DOHH2 (cell line): ENCODE results near the gene B4GALT5.
"Not testable (repeated sequence)": the region's sequence is repeated elsewhere in the genome, so short reads cannot be mapped to it uniquely, and the experiment has no call there.

Experiments
- H3F3A ChIP-seq: fragments of 200-600 bp; sonication (generic), shearing (Covaris generic); 2 replicates; pipeline ENCODE4 v1.6.0; 2016; ENCODE audit warnings: antibody characterized with exemption, mild to moderate bottlenecking; ENCODE audit not compliant: control insufficient read depth, insufficient read depth
- H3K27ac ChIP-seq: fragments of 200-600 bp; sonication (generic); 2 replicates; pipeline ENCODE4 v1.5.1; 2014; ENCODE audit warnings: low read depth, mild to moderate bottlenecking, low read length, moderate library complexity
- H3K27me3 ChIP-seq: fragments of 200-600 bp; sonication (generic); 2 replicates; pipeline ENCODE4 v1.6.1; 2014; ENCODE audit warnings: mild to moderate bottlenecking, low read length, mixed read lengths; ENCODE audit not compliant: control insufficient read depth
- H3K36me3 ChIP-seq: fragments of 200-600 bp; sonication (generic); 2 replicates; pipeline ENCODE4 v1.6.1; 2014; ENCODE audit warnings: mild to moderate bottlenecking, low read length, moderate library complexity, mixed read lengths; ENCODE audit not compliant: control insufficient read depth
- H3K4me1 ChIP-seq: fragments of 200-600 bp; sonication (generic); 2 replicates; pipeline ENCODE4 v1.6.1; 2014; ENCODE audit warnings: mild to moderate bottlenecking, low read length, mixed read lengths; ENCODE audit not compliant: control insufficient read depth
- H3K4me2 ChIP-seq: fragments of 200-600 bp; sonication (generic); 2 replicates; pipeline ENCODE4 v1.6.0; 2014; ENCODE audit warnings: mild to moderate bottlenecking, low read length, moderate library complexity
- H3K4me3 ChIP-seq: fragments of 200-600 bp; sonication (generic); 2 replicates; pipeline ENCODE4 v1.5.1; 2014; ENCODE audit warnings: mild to moderate bottlenecking, low read length, mixed read lengths
- H3K79me2 ChIP-seq: fragments of 200-600 bp; sonication (generic); 2 replicates; pipeline ENCODE4 v1.6.1; 2014; ENCODE audit warnings: mild to moderate bottlenecking, low read length, mixed read lengths; ENCODE audit not compliant: control insufficient read depth
- H3K9me2 ChIP-seq: fragments of 200-600 bp; sonication (generic); replicated peaks from 2 replicates; pipeline ENCODE4 v1.6.1; 2014; ENCODE audit warnings: mild to moderate bottlenecking, low read length, mixed read lengths; ENCODE audit not compliant: control insufficient read depth
- H3K9me3 ChIP-seq: fragments of 200-600 bp; sonication (generic); 2 replicates; pipeline ENCODE4 v1.6.1; 2014; ENCODE audit warnings: antibody characterized with exemption, low read length, mixed read lengths; ENCODE audit not compliant: control insufficient read depth, insufficient read depth
- H4K20me1 ChIP-seq: fragments of 200-600 bp; sonication (generic); 2 replicates; pipeline ENCODE4 v1.6.0; 2014; ENCODE audit warnings: low read depth, mild to moderate bottlenecking, antibody characterized with exemption, low read length, moderate library complexity; ENCODE audit not compliant: control insufficient read depth, insufficient read depth
- EZH2phosphoT487 ChIP-seq: fragments of 200-600 bp; sonication (generic); IDR thresholded peaks from 2 replicates; pipeline ENCODE4 v1.6.1; 2017; ENCODE audit warnings: borderline replicate concordance, mild to moderate bottlenecking, antibody characterized with exemption, low read length, moderate library complexity, mixed read lengths
- TF ChIP-seq, protein P1 (sequence below): fragments of 200-600 bp; sonication (generic); IDR thresholded peaks from one replicate; pipeline ENCODE4 v1.5.1; 2014; ENCODE audit warnings: antibody characterized with exemption, mild to moderate bottlenecking, low read depth, low read length; ENCODE audit not compliant: poor library complexity, severe bottlenecking

The B4GALT5 gene

DNA sequence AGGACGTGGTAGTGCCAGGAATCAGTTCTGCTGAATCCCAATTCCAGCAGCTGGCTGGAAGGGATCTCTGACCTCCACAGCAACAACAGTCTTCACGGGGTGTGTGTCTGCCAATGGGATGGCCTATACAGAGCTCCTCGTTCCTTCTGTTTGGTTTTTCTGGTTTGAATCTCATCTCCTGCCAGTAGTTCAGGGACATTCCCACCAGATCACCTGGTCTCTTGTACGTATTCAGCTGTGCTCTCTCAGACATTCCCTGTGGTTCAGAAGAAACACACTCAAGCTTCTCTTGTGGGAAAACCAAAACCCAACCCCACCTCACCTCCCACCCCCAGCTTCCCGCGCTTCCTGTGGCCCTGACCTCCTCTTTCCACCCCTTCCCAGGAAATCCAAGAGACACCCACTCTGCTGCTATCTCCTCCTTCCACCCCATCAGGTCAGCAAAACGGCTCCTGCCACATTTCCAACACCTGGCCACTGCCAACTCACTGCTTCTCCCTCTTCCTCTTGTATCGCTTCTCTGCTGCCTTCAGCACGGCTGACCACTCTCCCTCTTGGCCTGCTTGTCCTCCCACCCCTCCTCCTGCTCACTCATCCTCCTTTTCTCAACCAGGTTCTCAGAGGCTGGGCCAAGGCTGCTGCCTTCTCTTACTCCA, 82.5 kb downstream of the B4GALT5 start:
- TF ChIP-seq, protein P1, sequence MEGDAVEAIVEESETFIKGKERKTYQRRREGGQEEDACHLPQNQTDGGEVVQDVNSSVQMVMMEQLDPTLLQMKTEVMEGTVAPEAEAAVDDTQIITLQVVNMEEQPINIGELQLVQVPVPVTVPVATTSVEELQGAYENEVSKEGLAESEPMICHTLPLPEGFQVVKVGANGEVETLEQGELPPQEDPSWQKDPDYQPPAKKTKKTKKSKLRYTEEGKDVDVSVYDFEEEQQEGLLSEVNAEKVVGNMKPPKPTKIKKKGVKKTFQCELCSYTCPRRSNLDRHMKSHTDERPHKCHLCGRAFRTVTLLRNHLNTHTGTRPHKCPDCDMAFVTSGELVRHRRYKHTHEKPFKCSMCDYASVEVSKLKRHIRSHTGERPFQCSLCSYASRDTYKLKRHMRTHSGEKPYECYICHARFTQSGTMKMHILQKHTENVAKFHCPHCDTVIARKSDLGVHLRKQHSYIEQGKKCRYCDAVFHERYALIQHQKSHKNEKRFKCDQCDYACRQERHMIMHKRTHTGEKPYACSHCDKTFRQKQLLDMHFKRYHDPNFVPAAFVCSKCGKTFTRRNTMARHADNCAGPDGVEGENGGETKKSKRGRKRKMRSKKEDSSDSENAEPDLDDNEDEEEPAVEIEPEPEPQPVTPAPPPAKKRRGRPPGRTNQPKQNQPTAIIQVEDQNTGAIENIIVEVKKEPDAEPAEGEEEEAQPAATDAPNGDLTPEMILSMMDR, result no peak
- no peak for TF ChIP-seq EZH2phosphoT487
- Histone ChIP-seq H3K9me2 (no peaks in the 10 kb centered on the region), H4K20me1 (no peaks in the 10 kb centered on the region), H3K4me2 (peak overlapping the region; percentile 89), H3K79me2 (peaks cover 29% of the 10 kb centered on the region), H3F3A (peaks cover 87% of the 10 kb centered on the region), H3K4me3 (peak overlapping the region; percentile 80), H3K4me1 (peaks cover 100% of the 10 kb centered on the region), H3K36me3 (peaks cover 49% of the 10 kb centered on the region), H3K9me3 (peaks cover 11% of the 10 kb centered on the region), H3K27me3 (no peaks in the 10 kb centered on the region), H3K27ac (peak overlapping the region; percentile 99)

GRCh38 chr20:49630396-49630951, 83.2 kb downstream of the B4GALT5 start:
- TF ChIP-seq EZH2phosphoT487, result no peak
- TF ChIP-seq, protein P1, result no peak
- Histone ChIP-seq H3K27me3 (no peaks in the 10 kb centered on the region), H3K27ac (peak overlapping the region; percentile 99), H3K79me2 (peaks cover 29% of the 10 kb centered on the region), H3K4me1 (peaks cover 100% of the 10 kb centered on the region), H3K4me3 (peak overlapping the region; percentile 80), H3K4me2 (peak overlapping the region; percentile 89), H3F3A (peaks cover 86% of the 10 kb centered on the region), H3K36me3 (peaks cover 43% of the 10 kb centered on the region), H3K9me2 (no peaks in the 10 kb centered on the region), H3K9me3 (peaks cover 11% of the 10 kb centered on the region), H4K20me1 (no peaks in the 10 kb centered on the region)

- Histone ChIP-seq H4K20me1 (no peaks in the 10 kb centered on the region), H3K79me2 (peaks cover 29% of the 10 kb centered on the region), H3K36me3 (peaks cover 40% of the 10 kb centered on the region), H3K4me1 (peaks cover 100% of the 10 kb centered on the region), H3K4me2 (peak overlapping the region; percentile 89), H3K27me3 (no peaks in the 10 kb centered on the region), H3K4me3 (peak overlapping the region; percentile 80), H3K9me2 (no peaks in the 10 kb centered on the region), H3K27ac (peak overlapping the region; percentile 99), H3F3A (peaks cover 86% of the 10 kb centered on the region), H3K9me3 (peaks cover 11% of the 10 kb centered on the region)
- TF ChIP-seq, protein P1, result no peak
- no peak for TF ChIP-seq EZH2phosphoT487
These were observed 84.1 kb downstream of the B4GALT5 start for GRCh38 chr20:49629606-49630005.

- peaks cover 98% of the 10 kb centered on the region for H3K4me1 ChIP-seq
These were observed 85.4 kb downstream of the B4GALT5 start for GRCh38 chr20:49628280-49628679.

More at GRCh38 chr20:49628280-49628679, 85.4 kb downstream of the B4GALT5 start:
- Histone ChIP-seq H3F3A (peaks cover 77% of the 10 kb centered on the region), H3K4me2 (peak overlapping the region; percentile 99; the same call in 1 of the 2 replicates), H3K27ac (peak overlapping the region; percentile 99), H3K9me3 (peaks cover 11% of the 10 kb centered on the region), H3K79me2 (peaks cover 29% of the 10 kb centered on the region), H3K36me3 (peaks cover 36% of the 10 kb centered on the region)
- H3K27me3 ChIP-seq, H4K20me1 ChIP-seq, H3K4me3 ChIP-seq, H3K9me2 ChIP-seq: not testable (repeated sequence)
